CD4-positive, alpha-beta T cell treated with Interleukin-10 for 1 hour (primary cell): Measurements from ENCODE around the gene SPZ1.
"Not testable (repeated sequence)": the region's sequence is repeated elsewhere in the genome, so short reads cannot be mapped to it uniquely, and the experiment has no call there.

Experiments
- DNase-seq: peaks from one replicate; pipeline ENCODE4 v3.0.0-alpha.2; 2020

The SPZ1 gene, protein sequence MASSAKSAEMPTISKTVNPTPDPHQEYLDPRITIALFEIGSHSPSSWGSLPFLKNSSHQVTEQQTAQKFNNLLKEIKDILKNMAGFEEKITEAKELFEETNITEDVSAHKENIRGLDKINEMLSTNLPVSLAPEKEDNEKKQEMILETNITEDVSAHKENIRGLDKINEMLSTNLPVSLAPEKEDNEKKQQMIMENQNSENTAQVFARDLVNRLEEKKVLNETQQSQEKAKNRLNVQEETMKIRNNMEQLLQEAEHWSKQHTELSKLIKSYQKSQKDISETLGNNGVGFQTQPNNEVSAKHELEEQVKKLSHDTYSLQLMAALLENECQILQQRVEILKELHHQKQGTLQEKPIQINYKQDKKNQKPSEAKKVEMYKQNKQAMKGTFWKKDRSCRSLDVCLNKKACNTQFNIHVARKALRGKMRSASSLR

DNA sequence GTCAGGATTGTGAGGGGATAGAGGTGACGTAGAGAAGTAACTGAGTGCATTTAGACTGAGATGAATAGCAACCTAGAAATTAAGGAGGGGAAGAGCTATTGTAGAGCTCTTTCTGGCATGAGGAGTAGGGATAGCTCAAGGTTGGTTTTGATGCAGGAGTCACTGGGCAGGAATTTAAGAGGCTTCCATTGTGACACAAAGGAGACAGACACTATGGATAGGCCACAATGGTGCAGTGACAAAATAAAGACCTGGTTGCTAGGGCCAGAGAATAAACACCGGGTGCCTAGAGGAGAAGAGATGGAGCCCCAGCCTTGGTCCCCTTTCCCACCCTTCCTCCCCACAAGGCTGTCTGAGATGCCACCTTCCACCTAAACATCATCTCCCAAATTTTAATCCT is at the start of gene SPZ1:
SPZ1 (plus strand) TSS at position 301 of the 400 bp plus-strand sequence. CDS start 214 bp downstream, outside the sequence.
- DNase-seq = no peak

DNA sequence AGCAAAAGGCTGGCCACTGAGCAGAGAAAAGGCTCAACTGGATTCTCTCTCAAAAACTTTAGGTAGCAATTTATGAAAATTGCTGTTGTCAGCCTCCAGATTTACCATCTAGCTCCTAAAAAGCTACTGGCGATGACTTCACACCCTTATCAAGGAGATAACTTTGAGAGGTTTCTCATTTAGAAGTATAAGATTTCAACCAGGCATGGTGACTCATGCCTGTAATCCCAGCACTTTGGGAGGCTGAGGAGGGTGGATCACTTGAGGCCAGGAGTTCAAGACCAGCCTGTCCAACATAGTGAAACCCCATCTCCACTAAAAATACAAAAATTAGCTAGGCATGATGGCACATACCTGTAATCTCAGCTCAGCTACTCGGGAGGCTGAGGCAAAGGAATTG is 49.3 kb upstream of the SPZ1 start:
- DNase-seq = not testable (repeated sequence)

DNA sequence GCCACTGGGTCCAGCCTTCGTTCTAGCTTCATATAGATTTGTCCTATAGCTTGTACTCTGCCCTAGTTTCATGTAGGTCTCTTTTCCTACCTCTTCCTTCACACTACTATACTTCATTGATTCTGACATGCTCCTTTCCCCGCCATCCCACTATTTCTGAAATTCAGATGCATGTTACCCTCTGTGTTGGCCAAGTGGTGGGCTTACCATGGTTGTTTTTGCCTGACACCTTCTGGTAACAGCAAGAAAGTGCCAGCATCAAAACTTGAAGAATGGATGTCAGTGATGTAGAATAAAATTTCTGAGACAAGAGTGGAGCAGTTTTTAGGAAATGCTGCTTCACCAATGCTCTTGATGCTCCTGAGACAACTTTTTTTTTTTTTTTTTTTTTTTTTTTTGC is 44.5 kb upstream of the SPZ1 start:
- peak; percentile 48 for DNase-seq

DNA sequence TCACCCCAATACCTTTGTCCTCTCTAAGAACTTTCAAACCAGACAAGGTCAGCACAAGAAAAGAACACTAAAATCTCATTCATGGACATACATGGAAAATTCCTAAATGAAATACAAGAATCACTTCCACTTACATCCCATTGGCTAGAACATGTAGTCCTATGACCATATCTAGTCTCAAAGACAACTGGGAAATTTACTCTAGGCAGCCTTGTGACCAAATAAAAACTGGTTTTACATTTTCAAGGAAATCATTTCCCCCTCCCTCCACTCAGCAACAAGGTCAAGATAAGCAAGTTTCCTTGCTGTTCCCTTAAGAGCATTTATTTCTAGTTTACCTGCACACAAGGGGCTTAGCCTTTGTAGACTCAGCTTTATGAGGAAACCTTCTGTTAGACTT is 43.6 kb upstream of the SPZ1 start:
- no peak for DNase-seq

DNA sequence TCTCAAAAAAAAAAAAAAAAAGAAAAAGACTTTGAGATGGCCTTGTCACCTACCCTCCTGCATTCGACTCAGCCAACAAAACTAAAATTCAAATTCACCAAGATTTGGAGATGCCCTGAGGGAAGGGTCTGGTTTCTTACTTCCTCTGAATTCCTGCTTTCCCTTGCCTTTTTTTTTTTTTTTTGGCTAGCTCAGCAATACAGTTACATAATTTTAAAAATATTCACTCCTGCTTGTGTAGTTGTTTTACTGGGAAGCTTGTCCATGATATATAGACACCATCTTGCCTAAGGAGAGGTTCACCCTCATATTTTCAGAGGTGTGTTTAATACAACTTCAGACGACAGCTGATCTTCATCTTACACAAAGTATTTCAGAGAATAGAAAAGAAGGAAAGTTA is 42.6 kb upstream of the SPZ1 start:
- DNase-seq = no peak

DNA sequence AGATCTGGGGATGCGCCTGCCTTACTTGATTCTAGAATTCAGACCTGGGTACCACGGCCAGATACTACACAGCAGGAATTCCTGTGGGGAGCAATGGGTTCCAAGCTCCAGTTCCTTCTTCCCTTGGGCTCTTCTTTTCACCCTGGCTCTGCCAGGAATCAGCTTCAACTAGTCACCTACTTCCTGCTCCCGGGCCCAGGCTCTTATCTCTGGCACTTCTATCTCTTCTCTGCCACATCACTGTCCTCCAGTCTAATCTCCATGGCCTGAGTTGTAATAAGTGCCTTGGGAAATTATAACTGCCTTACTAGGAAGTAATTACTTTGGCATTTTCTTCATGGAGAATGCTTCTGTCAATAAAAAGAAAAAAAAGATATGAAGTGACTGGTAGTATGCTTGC is 37.7 kb upstream of the SPZ1 start:
- no peak for DNase-seq

DNA sequence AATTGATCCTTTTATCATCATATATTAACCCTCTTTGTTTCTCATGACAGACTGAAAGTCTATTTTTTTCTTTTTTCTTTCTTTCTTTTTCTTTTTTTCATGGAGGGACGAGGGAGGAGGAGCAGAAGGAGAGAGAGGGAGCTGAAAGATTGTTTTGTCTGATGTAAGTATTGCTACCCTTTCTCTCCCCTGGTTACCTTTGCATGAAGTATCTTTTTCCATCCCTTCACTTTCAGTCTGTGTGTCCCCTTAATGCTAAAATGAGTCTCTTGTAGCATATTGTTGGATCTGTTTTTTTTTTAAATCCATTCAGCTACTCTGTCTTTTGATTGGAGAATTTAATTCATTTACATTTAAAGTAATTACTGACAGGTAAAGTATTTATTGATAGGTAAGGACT is 36.4 kb upstream of the SPZ1 start:
- no peak for DNase-seq

DNA sequence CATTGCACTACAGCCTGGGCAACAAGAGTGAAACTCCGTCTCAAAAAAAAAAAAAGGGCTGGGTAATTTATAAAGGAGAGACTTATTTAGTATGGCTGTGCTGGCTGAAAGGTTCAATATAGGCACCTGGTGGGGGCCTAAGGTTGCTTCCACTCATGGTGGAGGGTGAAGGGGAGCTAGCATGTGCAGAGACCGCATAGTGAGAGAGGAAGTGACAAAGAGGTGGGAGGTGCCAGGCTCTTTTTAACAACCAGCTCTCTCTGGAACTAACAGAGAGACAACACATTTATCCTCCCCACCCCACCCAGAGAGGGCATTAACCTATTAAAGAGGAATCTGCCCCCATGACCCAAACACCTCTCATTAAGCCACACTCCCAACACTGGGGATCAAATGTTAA is 35.1 kb upstream of the SPZ1 start:
- DNase-seq = peak; percentile 29

DNA sequence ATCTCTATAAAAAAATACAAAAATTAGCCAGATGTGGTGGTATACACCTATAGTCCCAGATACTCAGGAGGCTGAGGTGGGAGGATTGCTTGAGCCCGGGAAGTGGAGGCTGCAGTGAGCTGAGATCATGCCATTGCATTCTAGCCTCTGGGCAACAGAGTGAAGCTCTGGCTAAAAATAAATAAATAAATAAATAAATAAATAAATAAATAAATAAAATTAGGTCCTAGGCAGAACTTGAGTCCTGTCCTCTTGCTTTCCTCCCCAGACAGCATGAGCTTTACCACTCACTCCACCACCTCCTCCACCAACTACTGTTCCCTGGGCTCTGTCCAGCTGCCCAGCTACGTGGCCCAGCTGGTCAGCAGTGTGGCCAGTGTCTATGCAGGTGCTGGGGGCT is 31.6 kb upstream of the SPZ1 start:
- DNase-seq = no peak

DNA sequence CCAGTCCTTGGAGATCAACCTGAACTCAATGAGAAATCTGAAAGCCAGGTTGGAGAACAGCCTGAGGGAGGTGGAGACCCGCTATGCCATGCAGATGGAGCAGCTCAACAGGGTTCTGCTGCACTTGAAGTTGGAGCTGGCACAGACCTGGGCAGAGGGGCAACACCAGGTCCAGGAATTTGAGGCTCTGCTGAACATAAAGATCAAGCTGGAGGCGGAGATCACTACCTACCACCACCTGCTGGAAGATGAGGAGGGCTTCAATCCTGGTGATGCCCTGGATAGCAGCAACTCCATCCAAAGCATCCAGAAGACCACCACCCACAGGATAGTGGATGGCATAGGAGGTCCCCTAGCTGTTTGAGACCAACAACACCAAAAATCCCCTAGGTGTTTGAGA is 30.5 kb upstream of the SPZ1 start:
- no peak for DNase-seq

DNA sequence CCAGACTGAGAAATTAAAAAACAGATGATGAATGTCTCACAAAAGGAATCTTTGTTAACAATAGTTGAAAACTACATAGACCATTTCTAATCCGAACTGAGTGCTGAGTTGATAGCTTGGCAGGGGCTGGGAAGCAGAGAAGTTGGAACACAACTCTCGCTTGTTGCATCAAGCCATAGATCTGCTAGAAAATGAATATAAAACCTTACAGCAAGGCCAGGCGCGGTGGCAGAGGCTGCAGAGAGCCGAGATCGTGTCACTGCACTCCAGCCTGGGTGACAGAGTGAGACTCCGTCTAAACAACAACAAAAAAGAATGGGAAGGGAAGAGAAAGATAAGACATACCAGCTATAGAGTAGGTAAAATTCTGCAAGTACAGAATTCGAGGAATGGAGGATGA is 28.0 kb upstream of the SPZ1 start:
- DNase-seq = no peak

DNA sequence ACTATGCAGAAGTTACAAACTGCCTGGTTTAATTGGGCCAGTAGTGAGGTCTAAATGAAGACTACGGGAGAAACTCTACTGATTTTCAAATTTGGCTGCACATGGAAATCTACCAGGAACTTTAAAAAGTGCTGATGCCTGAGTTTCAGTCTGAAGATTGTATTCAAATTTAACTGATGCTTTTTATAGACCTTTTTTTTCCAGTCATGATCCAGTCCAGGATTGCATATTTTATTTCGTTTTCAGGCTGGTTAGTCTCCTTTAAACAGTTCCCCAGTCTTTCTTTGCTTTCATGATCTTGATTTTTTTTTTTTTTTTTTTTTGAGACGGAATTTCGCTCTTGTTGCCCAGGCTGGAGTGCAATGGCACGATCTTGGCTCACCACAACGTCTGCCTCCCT is 23.7 kb upstream of the SPZ1 start:
- no peak for DNase-seq

DNA sequence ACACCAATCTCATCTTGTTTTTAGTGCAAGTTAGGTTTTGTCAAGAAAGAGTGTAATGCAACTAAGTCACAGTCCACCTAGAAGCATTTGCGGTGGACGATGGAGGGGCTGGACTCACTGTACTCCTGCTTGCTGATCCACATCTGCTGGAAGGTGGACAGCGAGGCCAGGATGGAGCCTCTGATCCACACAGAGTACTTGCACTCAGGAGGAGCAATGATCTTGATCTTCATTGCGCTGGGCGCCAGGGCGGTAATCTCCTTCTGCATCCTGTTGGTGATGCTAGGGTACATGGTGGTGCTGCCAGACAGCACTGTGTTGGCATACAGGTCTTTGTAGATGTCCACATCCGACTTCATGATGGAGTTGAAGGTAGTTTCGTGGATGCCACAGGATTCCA is 20.2 kb upstream of the SPZ1 start:
- DNase-seq = no peak

DNA sequence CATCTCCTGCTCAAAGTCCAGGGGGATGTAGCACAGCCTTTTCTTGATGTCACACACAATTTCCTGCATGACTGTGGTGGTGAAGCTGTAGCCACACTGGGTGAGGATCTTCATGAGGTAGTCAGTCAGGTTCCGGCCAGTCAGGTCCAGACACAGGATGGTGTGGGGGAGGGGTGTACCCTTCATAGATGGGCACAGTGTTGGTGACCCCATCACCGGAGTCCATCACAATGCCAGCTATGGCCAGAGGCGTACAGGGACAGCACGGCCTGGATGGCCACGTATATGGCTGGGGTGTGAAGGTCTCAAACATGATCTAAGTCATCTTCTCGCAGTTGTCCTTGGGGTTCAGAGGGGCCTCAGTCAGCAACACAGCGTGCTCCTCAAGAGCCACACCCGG is 19.7 kb upstream of the SPZ1 start:
- no peak for DNase-seq

DNA sequence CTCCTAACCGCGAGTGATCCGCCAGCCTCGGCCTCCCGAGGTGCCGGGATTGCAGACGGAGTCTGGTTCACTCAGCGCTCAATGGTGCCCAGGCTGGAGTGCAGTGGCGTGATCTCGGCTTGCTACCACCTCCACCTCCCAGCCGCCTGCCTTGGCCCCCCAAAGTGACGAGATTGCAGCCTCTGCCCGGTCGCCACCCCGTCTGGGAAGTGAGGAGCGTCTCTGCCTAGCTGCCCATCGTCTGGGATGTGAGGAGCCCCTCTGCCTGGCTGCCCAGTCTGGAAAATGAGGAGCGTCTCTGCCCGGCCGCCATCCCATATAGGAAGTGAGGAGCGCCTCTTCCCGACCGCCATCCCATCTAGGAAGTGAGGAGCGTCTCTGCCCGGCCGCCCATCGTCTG is 19.0 kb upstream of the SPZ1 start:
- DNase-seq = not testable (repeated sequence)

DNA sequence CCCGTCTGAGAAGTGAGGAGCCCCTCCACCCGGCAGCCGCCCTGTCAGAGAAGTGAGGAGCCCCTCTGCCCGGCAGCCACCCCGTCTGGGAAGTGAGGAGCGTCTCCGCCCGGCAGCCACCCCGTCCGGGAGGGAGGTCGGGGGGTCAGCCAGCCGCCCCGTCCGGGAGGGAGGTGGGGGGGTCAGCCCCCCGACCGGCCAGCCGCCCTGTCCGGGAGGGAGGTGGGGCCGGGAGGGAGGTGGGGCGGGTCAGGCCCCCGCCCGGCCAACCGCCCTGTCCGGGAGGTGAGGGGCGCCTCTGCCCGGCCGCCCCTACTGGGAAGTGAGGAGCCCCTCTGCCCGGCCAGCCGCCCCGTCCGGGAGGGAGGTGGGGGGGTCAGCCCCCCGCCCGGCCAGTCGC is 18.5 kb upstream of the SPZ1 start:
- not testable (repeated sequence) for DNase-seq

DNA sequence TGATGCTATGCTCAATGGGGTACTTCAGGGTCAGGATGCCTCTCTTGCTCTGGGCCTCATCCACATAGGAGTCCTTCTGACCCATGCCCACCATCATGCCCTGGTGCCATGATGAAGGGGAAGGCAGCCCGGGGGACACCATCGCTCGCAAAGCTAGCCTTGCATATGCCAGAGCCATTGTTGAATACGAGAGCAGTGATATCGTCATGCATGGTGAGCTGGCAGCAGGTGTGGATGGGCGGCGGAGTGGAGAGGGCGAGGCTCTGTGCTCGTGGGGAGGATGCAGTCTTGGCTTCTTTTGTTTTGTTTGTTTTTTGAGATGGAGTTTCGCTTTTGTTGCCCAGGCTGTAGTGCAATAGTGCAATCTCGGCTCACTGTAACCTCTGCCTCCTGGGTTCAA is 17.2 kb upstream of the SPZ1 start:
- no peak for DNase-seq

DNA sequence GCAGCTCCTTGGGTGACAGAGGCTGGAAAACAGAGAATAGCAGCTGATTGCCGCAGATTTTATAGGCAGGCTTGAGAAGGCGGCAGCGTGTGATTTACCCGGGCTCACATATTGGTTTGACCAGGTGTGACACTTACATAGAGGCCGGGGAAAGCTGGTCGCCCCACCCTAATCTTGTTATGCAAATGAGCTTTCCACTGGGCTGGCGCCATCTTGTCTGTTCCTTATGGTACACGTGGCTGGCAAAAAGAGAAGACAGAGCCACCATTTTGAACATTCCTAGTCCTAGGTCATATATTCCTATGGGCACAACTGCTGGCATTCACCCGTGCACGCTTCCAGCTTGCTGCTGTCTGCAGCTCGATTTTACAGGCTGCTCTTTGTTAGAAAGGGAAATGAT is 11.3 kb upstream of the SPZ1 start:
- no peak for DNase-seq

DNA sequence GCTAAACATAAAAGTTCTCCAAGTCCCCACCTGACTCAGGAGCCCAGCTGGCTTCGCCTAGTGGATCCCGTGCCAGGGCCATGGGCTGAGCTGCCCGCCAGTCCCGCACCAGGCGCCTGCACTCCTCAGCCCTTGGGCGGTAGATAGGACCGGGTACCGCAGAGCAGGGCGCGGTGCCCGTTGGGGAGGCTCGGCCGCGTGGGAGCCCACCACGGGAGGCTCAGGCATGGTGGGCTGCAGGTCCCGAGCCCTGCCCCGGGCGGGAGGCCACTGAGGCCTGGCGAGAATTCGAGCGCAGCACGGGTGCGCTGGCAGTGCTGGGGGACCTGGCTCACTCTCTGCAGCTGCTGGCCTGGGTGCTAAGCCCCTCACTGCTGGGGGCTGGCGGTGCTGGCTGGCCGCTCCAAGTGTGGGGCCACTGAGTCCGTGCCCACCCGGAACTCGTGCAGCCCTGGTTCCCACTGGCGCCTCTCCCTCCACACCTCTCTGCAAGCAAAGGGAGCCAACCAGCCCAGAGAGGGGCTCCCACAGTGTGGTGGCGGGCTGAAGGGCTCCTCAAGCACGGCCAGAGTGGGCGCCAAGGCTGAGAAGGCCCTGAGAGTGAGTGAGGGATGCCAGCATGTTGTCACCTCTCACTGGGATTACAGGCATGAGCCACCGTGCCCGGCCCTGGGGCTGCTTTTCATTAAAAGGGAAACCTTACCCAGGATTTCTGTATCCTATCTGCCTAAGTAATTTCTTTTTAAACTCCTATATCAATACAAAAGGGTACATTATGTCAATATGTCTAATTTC is 9.7 kb upstream of the SPZ1 start:
- no peak for DNase-seq

DNA sequence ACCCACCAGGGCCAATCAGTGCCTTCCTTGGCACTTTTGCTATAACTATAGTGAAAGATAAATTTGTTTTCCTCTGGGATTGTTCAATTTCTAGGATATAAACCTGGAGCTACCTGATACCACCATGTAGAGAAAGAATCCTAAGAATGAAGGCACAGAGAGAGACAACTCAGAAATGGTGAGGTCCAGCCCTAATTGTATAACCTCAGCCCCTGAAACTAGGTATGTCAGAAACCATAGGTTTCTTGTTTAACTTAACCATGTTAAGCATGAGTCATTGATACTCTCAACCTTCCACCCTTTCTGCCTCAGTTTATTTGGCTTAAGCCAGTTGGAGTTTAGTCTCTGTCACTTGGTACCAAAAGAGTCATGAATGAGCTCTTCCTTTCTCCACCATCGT is 4.6 kb upstream of the SPZ1 start:
- DNase-seq = no peak

DNA sequence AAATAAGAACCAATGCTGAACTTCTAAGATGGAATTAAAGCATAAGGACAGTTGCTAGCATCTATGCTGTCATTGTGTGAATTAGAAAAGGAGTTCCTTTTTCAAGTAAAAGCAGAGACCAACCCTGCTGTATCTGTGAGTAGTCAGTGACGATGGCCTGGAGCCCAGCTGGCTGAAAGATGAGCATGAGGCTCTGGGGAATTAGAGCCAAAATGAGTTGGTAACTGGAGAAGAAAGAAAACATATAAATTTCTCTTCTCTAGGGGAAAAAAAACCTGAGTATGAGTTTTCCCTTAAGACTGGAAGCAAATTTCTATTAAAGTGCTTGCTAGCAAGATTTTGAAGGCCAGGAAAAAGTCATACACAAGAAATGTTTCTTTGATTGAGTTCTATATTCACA is 1.6 kb upstream of the SPZ1 start:
- DNase-seq = no peak

DNA sequence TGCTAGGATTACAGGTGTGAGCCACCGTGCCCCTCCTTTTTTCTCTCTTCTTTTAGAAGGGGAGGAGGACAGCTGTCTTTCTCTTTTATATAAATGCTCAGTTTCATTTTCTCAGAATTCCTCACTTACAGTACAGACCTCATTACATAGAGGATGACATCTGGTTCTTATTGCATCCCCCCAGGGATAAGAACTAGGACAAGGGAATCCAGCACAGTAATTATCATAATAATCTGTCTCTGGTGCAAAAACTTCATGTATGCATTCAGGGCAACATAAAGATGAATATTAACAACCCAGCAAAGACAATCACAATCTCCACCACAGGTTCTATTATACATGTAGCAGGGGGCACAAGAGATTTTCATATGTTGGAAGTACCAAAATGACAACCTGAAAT is 5.1 kb downstream of the SPZ1 start:
- no peak for DNase-seq

DNA sequence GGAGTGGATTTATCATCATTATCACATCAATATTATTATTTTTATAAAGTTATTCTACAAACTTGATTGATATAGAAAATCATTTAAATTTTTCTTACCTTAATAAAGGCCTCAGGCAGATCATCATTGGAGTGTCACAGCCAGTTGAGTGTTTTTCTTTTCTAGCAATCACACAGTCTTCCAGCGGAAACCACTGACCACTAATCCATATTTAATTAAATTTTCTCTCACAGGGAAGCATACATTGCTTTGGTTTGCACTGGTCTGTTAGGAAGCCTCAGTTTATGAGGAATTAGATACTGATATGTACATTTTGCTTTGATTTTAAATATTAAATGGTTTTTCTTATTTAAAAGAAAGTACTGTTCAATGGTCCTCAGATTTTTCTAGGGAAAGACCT is 6.7 kb downstream of the SPZ1 start:
- DNase-seq = no peak

DNA sequence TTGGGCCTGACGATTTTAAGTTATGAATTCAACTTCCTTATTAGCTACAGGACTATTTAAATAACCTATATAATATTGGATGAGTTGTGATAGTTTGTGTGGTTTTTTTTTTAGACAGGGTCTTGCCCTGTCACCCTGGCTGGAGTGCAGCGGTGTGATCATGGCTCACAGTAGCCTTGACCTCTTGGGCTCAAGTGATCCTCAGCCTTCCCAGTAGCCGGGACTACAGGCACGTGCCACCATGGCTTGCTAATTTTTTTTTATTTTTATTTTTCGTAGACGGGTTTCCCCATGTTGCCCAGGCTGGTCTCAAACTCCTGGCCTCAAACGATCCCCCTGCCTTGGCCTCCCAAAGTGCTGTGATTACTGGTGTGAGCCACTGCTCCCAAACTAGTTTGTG is 17.6 kb downstream of the SPZ1 start:
- no peak for DNase-seq

DNA sequence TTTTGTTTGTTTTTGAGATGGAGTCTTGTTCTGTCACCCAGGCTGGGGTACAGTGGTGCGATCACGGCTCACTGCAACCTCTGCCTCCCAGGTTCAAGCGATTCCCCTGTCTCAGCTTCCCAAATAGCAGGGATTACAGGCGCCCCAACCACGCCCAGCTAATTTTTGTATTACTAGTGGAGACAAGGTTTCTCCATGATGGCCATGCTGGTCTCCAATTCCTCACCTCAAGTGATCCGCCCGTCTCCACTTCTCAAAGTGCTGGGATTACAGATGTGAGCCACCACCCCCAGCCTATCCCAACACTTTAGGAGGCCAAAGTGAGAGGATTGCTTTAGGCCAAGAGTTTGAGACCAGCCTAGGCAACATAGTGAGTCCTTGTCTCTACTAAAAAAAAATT is 19.3 kb downstream of the SPZ1 start:
- DNase-seq = no peak
